ENCODE measurements around the gene RAD51B.

RAD51B gene

DNA sequence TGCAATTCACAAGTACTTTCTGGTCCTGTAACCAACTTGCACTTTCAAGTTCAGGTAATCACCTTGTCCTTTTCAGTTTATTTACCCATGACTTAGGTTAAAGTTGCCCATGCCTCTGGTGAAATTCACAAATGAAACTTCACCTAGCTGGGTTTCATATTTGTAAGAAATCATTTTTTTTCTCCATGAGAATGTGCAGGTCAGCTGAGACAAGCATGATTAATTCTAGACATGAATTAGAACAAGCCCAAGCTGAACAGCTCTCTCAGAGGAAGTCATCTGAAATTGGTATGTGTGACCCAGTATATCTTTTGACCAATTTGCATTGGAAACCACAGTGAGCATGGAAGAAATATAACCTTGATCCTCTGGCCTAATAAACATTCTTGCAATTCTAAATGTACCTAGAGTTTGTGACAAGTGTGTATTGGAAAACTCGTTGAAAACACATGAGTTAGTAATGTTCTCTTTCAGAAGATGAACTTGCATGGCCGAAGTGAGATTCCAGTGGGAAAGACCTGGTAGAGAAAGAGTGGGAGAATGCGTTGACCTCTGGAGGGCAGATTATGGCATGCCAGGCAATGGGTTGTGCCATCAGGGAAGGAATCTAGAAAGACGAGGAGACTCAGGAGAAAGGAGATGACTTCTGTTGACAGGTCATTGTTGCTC is 486.8 kb downstream of the RAD51B start:
- H3K36me3 ChIP-seq = no peaks in the 10 kb centered on the region
- peaks cover 24% of the 10 kb centered on the region for H3K4me1 ChIP-seq
- no peak for TF ChIP-seq CTCF (IDR thresholded peaks at IDR 0.05; ENCODE audit: low read depth, low read length)
- DNase-seq = no peak
- H3K4me3 ChIP-seq (ENCODE audit: low read depth, low read length) = no peak overlapping the region
- H3K27me3 ChIP-seq = no peaks in the 10 kb centered on the region
- no peaks in the 10 kb centered on the region for H3K9me3 ChIP-seq

- Histone ChIP-seq H3K27me3 (no peaks in the 10 kb centered on the region), H3K36me3 (no peaks in the 10 kb centered on the region), H3K9me3 (no peaks in the 10 kb centered on the region), H3K4me3 (ENCODE audit: low read depth, low read length) (no peak overlapping the region), H3K4me1 (peaks cover 24% of the 10 kb centered on the region)
- DNase-seq = no peak
- TF ChIP-seq CTCF (IDR thresholded peaks at IDR 0.05; ENCODE audit: low read depth, low read length) = no peak
Observed at GRCh38 chr14:68306934-68307789, 487.6 kb downstream of the RAD51B start.

- H3K9me3 ChIP-seq = no peaks in the 10 kb centered on the region
- no peak overlapping the region for H3K4me3 ChIP-seq (ENCODE audit: low read depth, low read length)
- no peak for TF ChIP-seq CTCF (IDR thresholded peaks at IDR 0.05; ENCODE audit: low read depth, low read length)
- no peak for DNase-seq
- no peaks in the 10 kb centered on the region for H3K36me3 ChIP-seq
- H3K4me1 ChIP-seq = peaks cover 24% of the 10 kb centered on the region
- H3K27me3 ChIP-seq = no peaks in the 10 kb centered on the region
Observed at GRCh38 chr14:68307790-68308168, 488.2 kb downstream of the RAD51B start.

DNA sequence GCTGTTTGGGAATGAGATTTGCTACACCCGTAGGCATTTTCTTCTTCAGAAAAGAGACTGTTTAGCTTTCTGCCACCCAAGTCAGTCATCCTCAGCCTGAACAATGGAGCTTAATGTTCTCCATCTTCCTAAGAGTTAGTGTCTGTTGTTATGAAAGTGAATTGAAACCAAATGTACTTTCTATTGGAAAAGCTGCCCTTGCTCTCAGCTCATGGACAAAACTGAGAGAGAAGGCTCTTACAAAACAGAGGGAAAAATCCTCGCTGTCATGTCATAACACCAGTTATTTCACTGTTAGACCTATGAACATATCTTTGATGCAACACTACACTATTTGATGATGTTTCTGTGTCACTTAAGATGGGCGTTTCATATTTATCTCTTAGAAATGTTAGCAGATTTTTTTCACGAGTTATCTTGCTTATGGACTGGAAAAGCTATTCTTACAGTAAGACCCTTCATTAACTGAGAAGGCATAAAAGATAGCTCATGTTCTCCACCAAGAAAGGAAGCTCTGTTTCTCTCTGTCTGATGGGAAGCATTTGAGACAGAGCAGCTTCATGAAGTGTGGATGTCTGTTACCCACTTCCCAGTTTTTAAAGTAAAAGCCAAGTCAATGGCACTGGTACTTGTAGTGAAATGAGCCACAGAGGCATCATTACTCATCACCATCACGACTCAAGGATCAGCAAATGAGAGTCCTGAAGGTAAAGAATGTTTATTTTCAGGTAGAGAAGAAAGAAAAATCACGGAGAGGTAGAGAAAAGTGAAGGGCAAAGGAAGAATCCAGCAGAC is 489.3 kb downstream of the RAD51B start:
- DNase-seq = no peak
- TF ChIP-seq CTCF (IDR thresholded peaks at IDR 0.05; ENCODE audit: low read depth, low read length) = no peak
- peaks cover 24% of the 10 kb centered on the region for H3K4me1 ChIP-seq
- no peak overlapping the region for H3K4me3 ChIP-seq (ENCODE audit: low read depth, low read length)
- H3K36me3 ChIP-seq = no peaks in the 10 kb centered on the region
- H3K9me3 ChIP-seq = no peaks in the 10 kb centered on the region
- no peaks in the 10 kb centered on the region for H3K27me3 ChIP-seq

DNA sequence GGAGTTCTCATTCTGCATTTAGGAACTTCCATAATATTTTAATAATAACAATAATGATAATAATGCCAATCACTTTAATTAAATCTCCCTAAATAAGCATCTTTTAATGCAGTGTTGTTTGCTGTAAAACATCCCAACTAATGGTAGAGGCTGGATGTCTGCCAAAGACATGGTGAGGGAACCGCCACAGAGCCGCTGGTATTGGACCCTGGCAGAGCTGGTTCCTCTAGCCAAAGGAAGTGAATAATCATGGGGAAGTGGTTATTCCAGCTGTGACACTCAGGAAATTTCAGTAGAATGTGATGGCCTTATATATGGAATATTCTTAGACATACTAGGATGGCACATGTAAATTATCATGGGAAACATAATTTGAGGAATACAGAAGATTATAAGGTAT is 490.0 kb downstream of the RAD51B start:
- DNase-seq = no peak
- Histone ChIP-seq H3K4me3 (ENCODE audit: low read depth, low read length) (no peak overlapping the region), H3K27me3 (no peaks in the 10 kb centered on the region), H3K36me3 (no peaks in the 10 kb centered on the region), H3K4me1 (peaks cover 24% of the 10 kb centered on the region), H3K9me3 (no peaks in the 10 kb centered on the region)
- TF ChIP-seq CTCF (IDR thresholded peaks at IDR 0.05; ENCODE audit: low read depth, low read length) = no peak

All from BE2C (cell line).